ENCODE data around the gene ETAA1. TPM values are rescaled to one million over a fixed set of nuclear protein-coding genes. Genes with fewer than 3 reads are reported as not detected.

The ETAA1 gene
- total and polyA plus RNA-seq, 2 of the 8 experiments (the other 6 are each of a cell fraction or from before 2014, with no cell fraction given), result 5.9 to 27.1 TPM

GRCh38 chr2:67408346-67408745 is 11.2 kb downstream of the ETAA1 start (continued):
- no peak for TF ChIP-seq CHD7 (IDR thresholded peaks at IDR 0.05; ENCODE audit: insufficient replicate concordance, low read length)
- TF ChIP-seq SAP30 (IDR thresholded peaks at IDR 0.05; ENCODE audit: insufficient read depth, insufficient replicate concordance, low read length), result no peak
- no peak for TF ChIP-seq HDAC2 (IDR thresholded peaks at IDR 0.05; ENCODE audit: borderline replicate concordance in 1 of 2, low read depth in 2 of 2, low read length in 2 of 2)
- TF ChIP-seq E2F6 (IDR thresholded peaks at IDR 0.05), result no peak
- no peak for TF ChIP-seq POLR2AphosphoS5 (IDR thresholded peaks at IDR 0.05; ENCODE audit: low read depth, low read length)
- no peak for TF ChIP-seq MAFK (IDR thresholded peaks at IDR 0.05; ENCODE audit: low read depth, low read length)
- TF ChIP-seq EZH2 (IDR thresholded peaks at IDR 0.05; ENCODE audit: low read depth, low read length, severe bottlenecking), result no peak

Data from H1 (cell line).